ENCODE measurements around the gene CAPZA2.

CAPZA2 gene

GRCh38 chr7:116886543-116887156 is 24.3 kb downstream of the CAPZA2 start:
- TF ChIP-seq RAD21 (IDR thresholded peaks at IDR 0.05; ENCODE audit: low read depth): no peak
- no peak for TF ChIP-seq CREB1 (IDR thresholded peaks at IDR 0.05; ENCODE audit: low read depth)
- TF ChIP-seq TCF12 (IDR thresholded peaks at IDR 0.05; ENCODE audit: low read depth): no peak
- no peak for TF ChIP-seq YY1 (IDR thresholded peaks at IDR 0.05; ENCODE audit: low read depth)
- no peak for TF ChIP-seq MAX (IDR thresholded peaks at IDR 0.05)
- TF ChIP-seq CEBPB (IDR thresholded peaks at IDR 0.05): no peak
- no peak for TF ChIP-seq NFIC (IDR thresholded peaks at IDR 0.05)

DNA sequence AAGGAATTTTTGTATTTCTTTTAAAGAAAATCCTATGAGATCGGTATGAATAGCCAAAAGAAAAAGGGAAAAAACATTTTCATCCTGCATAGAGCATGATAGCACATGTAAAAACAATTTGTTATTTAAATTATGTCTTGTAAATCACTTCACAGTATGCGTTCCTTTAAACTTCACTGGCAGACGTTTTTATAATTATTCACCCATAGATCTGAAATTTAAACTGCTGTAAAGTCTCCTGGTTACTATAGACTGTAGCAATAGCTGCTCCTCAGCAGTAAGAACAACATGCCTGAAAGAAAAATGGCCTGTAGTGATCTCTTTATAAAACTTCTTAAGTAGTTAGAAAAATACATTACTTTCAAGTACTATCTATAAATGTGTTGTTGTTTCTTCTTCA is 26.5 kb downstream of the CAPZA2 start:
- TF ChIP-seq FOXM1 (IDR thresholded peaks at IDR 0.05; ENCODE audit: borderline replicate concordance, low read depth): no peak
- TF ChIP-seq TCF12 (IDR thresholded peaks at IDR 0.05; ENCODE audit: low read depth): no peak
- TF ChIP-seq CREB1 (IDR thresholded peaks at IDR 0.05; ENCODE audit: low read depth): no peak
- no peak for TF ChIP-seq EGR1 (IDR thresholded peaks at IDR 0.05)
- no peak for TF ChIP-seq CEBPB (IDR thresholded peaks at IDR 0.05)
- TF ChIP-seq ZBTB7A (IDR thresholded peaks at IDR 0.05; ENCODE audit: low read depth): no peak
- TF ChIP-seq YY1 (IDR thresholded peaks at IDR 0.05; ENCODE audit: low read depth): no peak
- TF ChIP-seq MAX (IDR thresholded peaks at IDR 0.05): no peak
- no peak for TF ChIP-seq NFIC (IDR thresholded peaks at IDR 0.05)
- TF ChIP-seq RAD21 (IDR thresholded peaks at IDR 0.05; ENCODE audit: low read depth): no peak

DNA sequence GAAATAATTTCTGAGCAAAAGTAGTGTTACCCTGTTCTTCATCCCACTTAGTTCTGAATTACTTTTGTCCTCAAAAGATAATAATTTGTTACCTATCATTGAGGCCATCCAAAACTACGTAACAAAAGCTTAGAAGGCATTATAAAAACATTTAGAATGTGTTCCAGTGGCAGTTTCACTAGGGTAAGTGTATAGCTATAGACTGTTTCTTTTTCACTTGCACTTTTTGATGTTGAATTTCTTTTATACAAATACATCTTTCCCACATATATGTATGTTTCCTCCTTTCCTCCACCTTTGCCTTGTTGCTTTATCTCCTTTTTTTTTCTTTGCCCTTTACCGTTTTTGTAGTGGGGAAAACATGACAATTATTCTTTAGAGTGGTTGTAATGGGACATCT is 33.5 kb downstream of the CAPZA2 start:
- TF ChIP-seq TEAD4 (IDR thresholded peaks at IDR 0.05) (no peak), NFIC (IDR thresholded peaks at IDR 0.05) (no peak)

- no peak for TF ChIP-seq CREB1 (IDR thresholded peaks at IDR 0.05; ENCODE audit: low read depth)
These were observed 35.3 kb downstream of the CAPZA2 start for GRCh38 chr7:116897661-116898060.

DNA sequence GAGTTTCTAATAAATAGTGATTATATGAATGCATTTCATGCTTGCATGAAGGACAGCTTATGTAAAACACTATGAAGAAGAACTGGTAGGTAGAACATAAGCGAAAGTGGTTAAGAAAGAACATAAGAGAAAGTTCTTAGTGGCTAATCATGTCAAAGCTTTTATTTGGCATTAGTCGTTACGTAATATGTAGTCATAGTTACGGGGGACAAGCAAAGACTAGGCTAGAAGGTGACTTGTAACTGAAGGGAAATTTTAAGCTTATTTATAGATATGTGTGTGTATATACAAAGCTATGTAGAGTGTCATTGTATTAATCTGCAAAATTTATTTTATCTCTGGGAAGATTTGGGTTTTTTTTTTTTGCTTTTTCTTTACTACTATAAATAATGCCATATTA is 36.9 kb downstream of the CAPZA2 start:
- TF ChIP-seq RAD21 (IDR thresholded peaks at IDR 0.05; ENCODE audit: low read depth) (no peak), TEAD4 (IDR thresholded peaks at IDR 0.05) (no peak), FOXM1 (IDR thresholded peaks at IDR 0.05; ENCODE audit: borderline replicate concordance, low read depth) (no peak), USF1 (IDR thresholded peaks at IDR 0.05) (no peak), YY1 (IDR thresholded peaks at IDR 0.05; ENCODE audit: low read depth) (no peak), ZBTB7A (IDR thresholded peaks at IDR 0.05; ENCODE audit: low read depth) (no peak)

- TF ChIP-seq EP300 (IDR thresholded peaks at IDR 0.05; ENCODE audit: borderline replicate concordance): no peak
- no peak for TF ChIP-seq TEAD4 (IDR thresholded peaks at IDR 0.05)
- TF ChIP-seq CREB1 (IDR thresholded peaks at IDR 0.05; ENCODE audit: low read depth): no peak
- no peak for TF ChIP-seq YY1 (IDR thresholded peaks at IDR 0.05; ENCODE audit: low read depth)
- TF ChIP-seq ZBTB7A (IDR thresholded peaks at IDR 0.05; ENCODE audit: low read depth): no peak
- TF ChIP-seq EGR1 (IDR thresholded peaks at IDR 0.05): no peak
- TF ChIP-seq USF1 (IDR thresholded peaks at IDR 0.05): no peak
- TF ChIP-seq, protein P1, sequence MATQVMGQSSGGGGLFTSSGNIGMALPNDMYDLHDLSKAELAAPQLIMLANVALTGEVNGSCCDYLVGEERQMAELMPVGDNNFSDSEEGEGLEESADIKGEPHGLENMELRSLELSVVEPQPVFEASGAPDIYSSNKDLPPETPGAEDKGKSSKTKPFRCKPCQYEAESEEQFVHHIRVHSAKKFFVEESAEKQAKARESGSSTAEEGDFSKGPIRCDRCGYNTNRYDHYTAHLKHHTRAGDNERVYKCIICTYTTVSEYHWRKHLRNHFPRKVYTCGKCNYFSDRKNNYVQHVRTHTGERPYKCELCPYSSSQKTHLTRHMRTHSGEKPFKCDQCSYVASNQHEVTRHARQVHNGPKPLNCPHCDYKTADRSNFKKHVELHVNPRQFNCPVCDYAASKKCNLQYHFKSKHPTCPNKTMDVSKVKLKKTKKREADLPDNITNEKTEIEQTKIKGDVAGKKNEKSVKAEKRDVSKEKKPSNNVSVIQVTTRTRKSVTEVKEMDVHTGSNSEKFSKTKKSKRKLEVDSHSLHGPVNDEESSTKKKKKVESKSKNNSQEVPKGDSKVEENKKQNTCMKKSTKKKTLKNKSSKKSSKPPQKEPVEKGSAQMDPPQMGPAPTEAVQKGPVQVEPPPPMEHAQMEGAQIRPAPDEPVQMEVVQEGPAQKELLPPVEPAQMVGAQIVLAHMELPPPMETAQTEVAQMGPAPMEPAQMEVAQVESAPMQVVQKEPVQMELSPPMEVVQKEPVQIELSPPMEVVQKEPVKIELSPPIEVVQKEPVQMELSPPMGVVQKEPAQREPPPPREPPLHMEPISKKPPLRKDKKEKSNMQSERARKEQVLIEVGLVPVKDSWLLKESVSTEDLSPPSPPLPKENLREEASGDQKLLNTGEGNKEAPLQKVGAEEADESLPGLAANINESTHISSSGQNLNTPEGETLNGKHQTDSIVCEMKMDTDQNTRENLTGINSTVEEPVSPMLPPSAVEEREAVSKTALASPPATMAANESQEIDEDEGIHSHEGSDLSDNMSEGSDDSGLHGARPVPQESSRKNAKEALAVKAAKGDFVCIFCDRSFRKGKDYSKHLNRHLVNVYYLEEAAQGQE (IDR thresholded peaks at IDR 0.05; ENCODE audit: low read depth): no peak
- TF ChIP-seq MAX (IDR thresholded peaks at IDR 0.05): no peak
These were observed 38.8 kb downstream of the CAPZA2 start for GRCh38 chr7:116901143-116901542.

DNA sequence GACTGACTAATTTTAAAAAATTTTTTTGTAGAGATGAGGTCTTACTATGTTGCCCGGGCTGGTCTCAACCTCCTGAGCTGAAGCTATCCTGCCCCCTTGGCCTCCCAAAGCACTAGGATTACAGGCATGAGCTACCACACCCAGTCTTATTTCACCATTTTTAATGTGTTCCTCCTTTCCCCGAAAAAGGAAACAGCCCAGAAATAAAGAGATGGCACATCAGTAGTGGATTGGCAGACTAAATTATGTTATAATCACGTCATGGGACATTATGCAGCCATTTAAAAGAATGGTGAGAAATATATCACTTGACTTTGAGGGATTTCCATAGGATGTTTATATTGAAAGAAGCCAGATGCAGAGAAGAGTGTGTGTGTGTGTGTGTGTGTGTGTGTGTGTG is 40.5 kb downstream of the CAPZA2 start:
- TF ChIP-seq TEAD4 (IDR thresholded peaks at IDR 0.05) (no peak), USF1 (IDR thresholded peaks at IDR 0.05) (no peak), MAX (IDR thresholded peaks at IDR 0.05) (no peak), EP300 (IDR thresholded peaks at IDR 0.05; ENCODE audit: borderline replicate concordance) (no peak), RAD21 (IDR thresholded peaks at IDR 0.05; ENCODE audit: low read depth) (no peak), CREB1 (IDR thresholded peaks at IDR 0.05; ENCODE audit: low read depth) (no peak), CEBPB (IDR thresholded peaks at IDR 0.05) (no peak), YY1 (IDR thresholded peaks at IDR 0.05; ENCODE audit: low read depth) (no peak), TAF1 (IDR thresholded peaks at IDR 0.05; ENCODE audit: low read depth) (no peak), TCF12 (IDR thresholded peaks at IDR 0.05; ENCODE audit: low read depth) (no peak), NFIC (IDR thresholded peaks at IDR 0.05) (no peak), ZBTB7A (IDR thresholded peaks at IDR 0.05; ENCODE audit: low read depth) (no peak), FOXM1 (IDR thresholded peaks at IDR 0.05; ENCODE audit: borderline replicate concordance, low read depth) (no peak), EGR1 (IDR thresholded peaks at IDR 0.05) (no peak)
- TF ChIP-seq, protein P1 (IDR thresholded peaks at IDR 0.05; ENCODE audit: low read depth): no peak

Data from Ishikawa (cell line).